BLaER1 treated with 17β-estradiol and CSF1 and Interleukin-3, amounts not matched to agents 10 nM and 100 nM (cell line): ENCODE data around the gene TMC4.
A peak's percentile ranks its signal among the peaks of the same experiment; 100 is the strongest.

Experiments
- H3K27ac ChIP-seq, 11 experiments: shearing (Covaris generic); formaldehyde crosslinking; 2 replicates each; pipeline ENCODE4 v1.8.1; 2022
- H3K27me3 ChIP-seq, 11 experiments: shearing (Covaris generic); formaldehyde crosslinking; 2 replicates each; pipeline ENCODE4 v1.8.1; 2022
- H3K36me3 ChIP-seq, 11 experiments: shearing (Covaris generic); formaldehyde crosslinking; 2 replicates each; pipeline ENCODE4 v1.8.1; 2022
- H3K4me1 ChIP-seq, 10 experiments: shearing (Covaris generic); formaldehyde crosslinking; 2 replicates each; pipeline ENCODE4 v1.8.1; 2022
- H3K4me2 ChIP-seq, 11 experiments: shearing (Covaris generic); formaldehyde crosslinking; 2 replicates each; pipeline ENCODE4 v1.8.1; 2022
- H3K4me3 ChIP-seq, 10 experiments: shearing (Covaris generic); formaldehyde crosslinking; 2 replicates each; pipeline ENCODE4 v1.8.1; 2022
- H3K9ac ChIP-seq, 11 experiments: shearing (Covaris generic); formaldehyde crosslinking; 2 replicates each; pipeline ENCODE4 v1.8.1; 2022
- H3K9me3 ChIP-seq, 11 experiments: shearing (Covaris generic); formaldehyde crosslinking; replicated peaks in 1 of 11; 2 replicates each; pipeline ENCODE4 v1.8.1; 2022
- H4K20me1 ChIP-seq, 11 experiments: shearing (Covaris generic); formaldehyde crosslinking; 2 replicates each; pipeline ENCODE4 v1.8.1; 2022
- Cebpa-rat ChIP-seq, 11 experiments: shearing (Covaris generic); IDR thresholded peaks; 2 replicates each; pipeline ENCODE4 v1.8.1; 2022

Gene TMC4

DNA sequence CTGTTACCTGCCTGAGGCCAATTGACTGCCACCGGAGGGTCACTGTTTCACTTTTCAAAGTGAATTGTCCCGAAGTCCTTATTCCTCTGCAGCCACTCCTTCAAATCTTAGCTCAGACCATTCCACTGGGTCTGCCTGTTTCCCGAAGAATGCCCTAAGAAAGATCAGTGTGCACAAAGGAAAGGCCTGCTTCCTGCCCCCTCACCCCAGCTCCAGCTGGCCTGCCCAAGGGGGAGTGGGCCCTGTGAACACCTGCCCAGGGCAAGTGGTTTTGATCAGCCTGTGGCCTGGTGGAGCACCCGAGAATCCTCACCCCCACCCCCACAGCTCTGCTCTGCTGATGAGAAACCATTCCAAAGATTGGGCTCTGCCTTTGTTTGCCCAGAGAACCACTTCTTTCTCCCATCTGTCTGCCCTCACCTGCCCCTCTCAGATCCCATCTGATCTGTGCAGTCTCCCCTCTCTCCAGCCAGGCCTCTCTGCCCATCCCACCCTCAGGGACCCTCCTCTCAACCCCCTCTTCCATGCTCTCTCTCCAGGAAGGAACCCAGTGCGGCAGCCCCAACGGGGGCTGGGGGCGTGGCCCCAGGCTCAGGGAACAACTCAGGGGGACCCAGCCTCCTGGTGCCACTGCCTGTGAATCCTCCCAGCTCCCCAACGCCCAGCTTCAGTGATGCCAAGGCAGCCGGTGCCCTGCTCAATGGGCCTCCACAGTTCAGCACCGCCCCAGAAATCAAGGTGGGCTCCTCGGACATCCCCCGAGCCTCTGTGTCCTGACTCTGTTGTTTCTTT is 23.7 kb downstream of the TMC4 start:
- peaks cover 0 to 7% (median 0%) of the 10 kb centered on the region in 10 experiments; a peak in 1 of 20 replicates for H3K4me1 ChIP-seq
- peaks cover 34 to 100% (median 88%) of the 10 kb centered on the region in 11 experiments for H4K20me1 ChIP-seq
- no peaks in the 10 kb centered on the region for H3K9me3 ChIP-seq
- H3K36me3 ChIP-seq = peaks cover 98 to 100% (median 100%) of the 10 kb centered on the region in 11 experiments
- no peak for TF ChIP-seq Cebpa-rat (IDR thresholded peaks at IDR 0.05)
- H3K27ac ChIP-seq = no peak overlapping the region
- no peak overlapping the region for H3K9ac ChIP-seq
- H3K4me2 ChIP-seq = no peak overlapping the region
- no peak overlapping the region for H3K4me3 ChIP-seq
- no peaks in the 10 kb centered on the region for H3K27me3 ChIP-seq

DNA sequence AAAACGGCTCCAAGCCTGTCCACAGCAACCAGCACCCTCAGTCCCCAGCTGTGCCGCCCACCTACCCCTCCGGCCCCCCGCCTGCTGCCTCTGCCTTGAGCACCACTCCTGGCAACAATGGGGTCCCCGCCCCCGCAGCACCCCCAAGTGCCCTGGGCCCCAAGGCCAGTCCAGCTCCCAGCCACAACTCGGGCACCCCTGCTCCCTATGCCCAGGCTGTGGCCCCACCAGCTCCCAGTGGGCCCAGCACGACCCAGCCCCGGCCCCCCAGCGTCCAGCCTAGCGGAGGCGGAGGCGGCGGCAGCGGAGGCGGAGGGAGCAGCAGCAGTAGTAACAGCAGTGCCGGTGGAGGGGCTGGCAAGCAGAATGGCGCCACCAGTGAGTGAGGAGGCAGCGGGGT is 24.8 kb downstream of the TMC4 start:
- no peak for TF ChIP-seq Cebpa-rat (IDR thresholded peaks at IDR 0.05)
- Histone ChIP-seq H3K36me3 (peaks cover 98 to 100% (median 100%) of the 10 kb centered on the region in 11 experiments), H3K9me3 (no peaks in the 10 kb centered on the region), H3K4me3 (no peak overlapping the region), H3K4me2 (no peak overlapping the region), H3K27ac (no peak overlapping the region), H3K4me1 (0 out of 20 replicates have a peak, but pooled peaks cover 0 to 5% (median 0%) of the 10 kb centered on the region in 10 experiments), H4K20me1 (peaks cover 33 to 100% (median 86%) of the 10 kb centered on the region in 11 experiments), H3K27me3 (no peaks in the 10 kb centered on the region), H3K9ac (no peak overlapping the region; a peak in 1 of 22 replicates)

DNA sequence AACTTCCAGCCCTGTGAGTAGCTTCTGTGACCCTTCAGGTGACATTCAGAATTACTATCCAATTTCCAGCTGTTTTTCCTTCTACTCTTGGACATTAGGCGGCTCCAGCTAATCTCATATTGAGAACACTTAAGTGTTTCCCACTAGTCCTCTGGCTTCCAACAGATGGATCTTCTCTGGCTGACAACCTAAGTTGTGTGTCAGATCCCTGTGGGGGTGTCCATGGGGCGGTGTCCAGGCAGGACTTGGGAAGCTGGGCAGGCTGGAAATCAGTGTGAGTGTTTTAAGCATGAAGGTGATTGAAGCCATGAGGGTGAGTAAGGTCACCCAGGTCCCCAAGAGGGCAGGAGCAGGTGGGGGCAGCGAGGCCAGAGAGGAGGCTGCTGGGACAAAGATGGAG is 25.3 kb downstream of the TMC4 start:
- H3K27ac ChIP-seq = no peak overlapping the region
- no peak overlapping the region for H3K4me3 ChIP-seq
- no peak for TF ChIP-seq Cebpa-rat (IDR thresholded peaks at IDR 0.05)
- no peak overlapping the region for H3K4me2 ChIP-seq
- H3K9ac ChIP-seq = no peak overlapping the region; a peak in 1 of 22 replicates
- H3K36me3 ChIP-seq = peaks cover 98 to 100% (median 100%) of the 10 kb centered on the region in 11 experiments
- no peaks in the 10 kb centered on the region for H3K9me3 ChIP-seq
- 0 out of 20 replicates have a peak, but pooled peaks cover 0 to 5% (median 0%) of the 10 kb centered on the region in 10 experiments for H3K4me1 ChIP-seq
- H4K20me1 ChIP-seq = peaks cover 38 to 100% (median 85%) of the 10 kb centered on the region in 11 experiments
- H3K27me3 ChIP-seq = no peaks in the 10 kb centered on the region

DNA sequence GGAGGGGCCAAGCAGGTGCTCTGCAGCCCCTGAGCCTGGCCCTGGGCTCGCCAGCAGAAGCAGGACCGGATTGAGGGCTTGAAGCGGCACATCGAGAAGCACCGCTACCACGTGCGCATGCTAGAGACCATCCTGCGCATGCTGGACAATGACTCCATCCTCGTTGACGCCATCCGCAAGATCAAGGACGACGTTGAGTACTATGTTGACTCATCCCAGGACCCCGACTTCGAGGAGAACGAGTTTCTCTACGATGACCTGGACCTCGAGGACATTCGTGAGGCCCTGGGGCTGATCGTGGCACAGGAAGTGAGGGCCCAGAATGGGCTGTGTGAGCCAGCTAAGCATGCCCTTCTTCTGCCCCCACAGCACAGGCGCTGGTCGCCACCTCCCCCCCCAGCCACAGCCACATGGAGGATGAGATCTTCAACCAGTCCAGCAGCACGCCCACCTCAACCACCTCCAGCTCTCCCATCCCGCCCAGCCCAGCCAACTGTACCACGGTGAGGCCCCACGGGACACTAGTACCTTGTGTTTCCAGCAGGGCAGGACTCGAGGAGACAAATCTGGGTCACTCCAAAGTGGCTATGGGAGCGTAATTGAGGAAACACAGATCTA is 27.3 kb downstream of the TMC4 start:
- Histone ChIP-seq H3K27me3 (no peaks in the 10 kb centered on the region), H3K4me1 (peaks cover 4 to 16% (median 10%) of the 10 kb centered on the region in 10 experiments; a peak in 17 of 20 replicates), H4K20me1 (peaks cover 45 to 100% (median 86%) of the 10 kb centered on the region in 11 experiments), H3K4me3 (no peak overlapping the region; a peak in 1 of 20 replicates), H3K27ac (no peak overlapping the region), H3K9ac (no peak overlapping the region), H3K4me2 (no peak overlapping the region), H3K9me3 (no peaks in the 10 kb centered on the region), H3K36me3 (peaks cover 98 to 100% (median 100%) of the 10 kb centered on the region in 11 experiments)
- no peak for TF ChIP-seq Cebpa-rat (IDR thresholded peaks at IDR 0.05)

DNA sequence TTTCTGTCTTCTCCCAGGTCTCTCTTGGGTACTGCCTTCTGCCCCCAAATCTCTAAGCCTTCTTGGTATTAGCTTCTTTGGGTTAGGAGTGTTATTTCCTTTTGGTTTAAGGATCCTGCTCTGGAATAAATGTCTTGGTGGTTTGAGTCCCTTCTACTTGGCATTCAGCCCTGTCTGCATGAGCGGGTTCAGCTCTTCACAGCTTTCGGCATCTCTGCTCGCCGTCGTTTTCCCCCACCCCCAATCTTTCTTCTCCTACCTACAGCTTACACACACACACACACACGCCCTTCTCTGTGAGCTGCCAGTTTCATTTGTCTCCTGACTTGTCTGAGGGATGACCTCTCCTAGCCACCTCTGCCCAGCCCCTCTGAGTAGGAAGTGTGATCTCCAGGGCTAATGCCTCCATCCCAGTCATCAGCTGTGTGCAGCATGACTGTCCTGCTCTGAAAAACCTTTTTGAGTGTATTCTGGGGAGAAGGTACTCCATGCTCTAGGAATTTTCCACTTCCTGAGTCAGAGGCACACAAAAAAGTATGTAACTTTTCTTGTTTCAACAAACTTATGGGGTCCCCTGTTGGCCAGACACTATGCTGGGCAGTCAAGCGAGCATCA is 30.7 kb downstream of the TMC4 start:
- no peaks in the 10 kb centered on the region for H3K27me3 ChIP-seq
- H3K36me3 ChIP-seq = peaks cover 68 to 86% (median 84%) of the 10 kb centered on the region in 11 experiments
- TF ChIP-seq Cebpa-rat (IDR thresholded peaks at IDR 0.05) = no peak
- H4K20me1 ChIP-seq = peaks cover 67 to 92% (median 87%) of the 10 kb centered on the region in 11 experiments
- no peak overlapping the region for H3K4me3 ChIP-seq
- no peaks in the 10 kb centered on the region for H3K9me3 ChIP-seq
- no peak overlapping the region for H3K4me2 ChIP-seq
- peaks cover 27 to 38% (median 32%) of the 10 kb centered on the region in 10 experiments for H3K4me1 ChIP-seq
- no peak overlapping the region for H3K27ac ChIP-seq
- H3K9ac ChIP-seq = peak overlapping the region in 5 of 11 experiments; percentile 11 to 100 (median 44); a peak in 4 of 22 replicates

DNA sequence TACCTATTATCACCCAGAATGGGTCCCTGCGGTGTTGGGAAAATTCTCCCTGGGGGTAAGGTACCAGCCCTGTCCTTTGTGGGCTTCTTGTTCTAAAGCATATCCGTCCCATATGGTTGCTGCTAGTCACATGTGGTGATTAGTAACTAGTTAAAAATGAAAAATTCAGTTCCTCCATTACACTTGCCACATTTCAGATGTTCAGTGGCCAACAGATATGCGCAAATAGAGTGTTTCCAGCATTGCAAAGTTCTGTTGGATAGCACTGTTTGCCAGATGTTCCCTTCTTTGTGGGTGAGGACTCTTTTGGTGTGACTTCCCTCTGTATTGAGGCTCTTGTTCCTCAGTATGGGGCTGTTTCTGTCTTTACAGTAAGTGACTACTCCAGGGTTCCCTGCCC is 31.6 kb downstream of the TMC4 start:
- TF ChIP-seq Cebpa-rat (IDR thresholded peaks at IDR 0.05) = no peak
- Histone ChIP-seq H3K9ac (peak overlapping the region in 9 of 11 experiments; percentile 11 to 100 (median 44); a peak in 11 of 22 replicates), H3K27me3 (no peaks in the 10 kb centered on the region), H3K36me3 (peaks cover 59 to 77% (median 75%) of the 10 kb centered on the region in 11 experiments), H3K4me2 (peak overlapping the region in 3 of 11 experiments; percentile 97 to 100 (median 98); a peak in 6 of 22 replicates), H3K4me3 (no peak overlapping the region), H4K20me1 (peaks cover 66 to 83% (median 78%) of the 10 kb centered on the region in 11 experiments), H3K27ac (peak overlapping the region in 2 of 11 experiments; percentile 19 to 97; a peak in 2 of 22 replicates), H3K4me1 (peaks cover 30 to 42% (median 36%) of the 10 kb centered on the region in 10 experiments), H3K9me3 (no peaks in the 10 kb centered on the region)

DNA sequence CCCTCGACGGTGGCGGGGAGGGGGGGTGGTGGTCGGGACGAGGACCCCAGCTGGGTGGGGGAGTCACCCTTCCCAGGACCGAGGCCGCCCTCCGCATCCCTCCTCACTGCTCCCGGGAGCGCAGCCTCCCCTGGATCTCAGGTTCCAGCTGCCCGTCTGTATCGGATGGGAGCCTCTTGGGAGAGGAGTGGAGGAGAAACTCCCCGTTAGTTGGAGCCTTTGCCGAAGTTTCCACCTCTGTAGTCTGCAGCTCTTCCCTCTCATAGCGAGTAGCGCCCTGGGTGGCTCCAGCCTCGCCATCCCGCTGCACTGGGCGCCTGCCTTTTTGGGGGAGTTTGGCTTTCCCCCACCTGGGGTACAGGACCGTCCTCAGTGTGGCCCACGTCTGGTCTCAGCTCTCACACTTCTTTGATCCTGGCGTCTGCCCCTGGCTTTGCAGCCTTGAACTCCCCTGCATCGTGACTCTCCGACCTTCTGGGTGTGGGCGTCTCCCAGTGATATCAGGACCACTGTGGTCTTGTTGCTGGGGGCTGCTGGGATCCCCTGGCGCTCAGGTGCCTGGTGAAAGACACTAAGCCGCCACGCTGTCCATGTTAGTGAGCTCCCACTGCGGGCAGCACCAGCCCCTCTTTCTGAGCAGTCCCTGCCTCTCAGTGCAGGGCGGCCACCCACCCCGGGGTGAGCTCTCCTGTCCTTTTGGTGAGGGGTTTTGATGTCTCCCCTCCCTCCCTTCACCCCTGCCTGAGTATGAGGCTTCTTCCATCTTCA is 34.3 kb downstream of the TMC4 start:
- peaks cover 32 to 50% (median 48%) of the 10 kb centered on the region in 11 experiments for H3K36me3 ChIP-seq
- H3K4me1 ChIP-seq = peaks cover 39 to 51% (median 45%) of the 10 kb centered on the region in 10 experiments
- no peak for TF ChIP-seq Cebpa-rat (IDR thresholded peaks at IDR 0.05)
- H3K4me3 ChIP-seq = peak overlapping the region; percentile 83 to 96 (median 92)
- no peaks in the 10 kb centered on the region for H3K27me3 ChIP-seq
- H3K9me3 ChIP-seq = no peaks in the 10 kb centered on the region
- H3K9ac ChIP-seq = peak overlapping the region; percentile 95 to 100 (median 99)
- peak overlapping the region; percentile 97 to 100 (median 99); a peak in 21 of 22 replicates for H3K27ac ChIP-seq
- peak overlapping the region; percentile 84 to 100 (median 97) for H3K4me2 ChIP-seq
- H4K20me1 ChIP-seq = peaks cover 50 to 56% (median 52%) of the 10 kb centered on the region in 11 experiments
